ENCODE data around the gene AMTN.
A peak's percentile ranks its signal among the peaks of the same experiment; 100 is the strongest.
"Not testable (repeated sequence)": the region's sequence is repeated elsewhere in the genome, so short reads cannot be mapped to it uniquely, and the experiment has no call there.

The AMTN gene, protein sequence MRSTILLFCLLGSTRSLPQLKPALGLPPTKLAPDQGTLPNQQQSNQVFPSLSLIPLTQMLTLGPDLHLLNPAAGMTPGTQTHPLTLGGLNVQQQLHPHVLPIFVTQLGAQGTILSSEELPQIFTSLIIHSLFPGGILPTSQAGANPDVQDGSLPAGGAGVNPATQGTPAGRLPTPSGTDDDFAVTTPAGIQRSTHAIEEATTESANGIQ

DNA sequence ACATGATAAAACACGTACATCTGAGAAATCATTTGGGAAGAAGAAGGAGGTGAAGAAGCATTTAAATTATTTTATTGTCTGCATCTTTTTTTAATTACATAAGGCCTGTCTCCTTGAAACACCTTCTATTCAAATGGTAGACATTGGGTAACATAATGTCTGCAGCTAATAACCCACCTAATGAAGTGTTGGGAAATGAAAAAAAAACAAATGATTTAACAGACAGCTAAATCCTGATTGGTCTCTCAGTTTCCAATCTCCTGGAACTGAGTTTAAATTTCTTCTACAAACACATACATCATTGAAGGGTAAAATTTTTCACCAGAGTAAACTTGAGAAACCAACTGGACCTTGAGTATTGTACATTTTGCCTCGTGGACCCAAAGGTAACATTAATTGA, at the start of gene AMTN:
Gene AMTN (plus strand): TSS at position 301 of the 400 bp plus-strand sequence. CDS start 209 bp downstream, outside the sequence.
- no peak for DNase-seq (ENCODE audit: low spot score)

DNA sequence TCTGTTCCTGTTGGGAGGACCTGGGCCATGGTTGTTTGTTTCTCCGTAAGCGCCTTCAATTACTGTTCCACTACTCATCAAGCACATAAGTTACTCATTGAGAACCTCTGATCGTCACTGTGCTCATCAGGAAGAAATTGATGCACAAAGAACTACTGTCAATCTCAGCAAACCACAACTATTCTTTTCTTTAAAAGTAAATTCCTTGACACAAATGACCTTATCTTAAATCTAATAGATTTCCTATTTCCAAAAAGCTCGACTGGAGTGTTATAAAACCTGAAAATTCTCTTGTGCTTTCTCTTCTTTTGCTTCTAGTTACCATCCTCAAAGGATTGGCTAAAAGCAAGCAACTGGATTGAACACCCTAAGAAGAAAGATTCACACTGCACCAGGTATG, 46.5 kb upstream of the AMTN start, which contains the start of gene MUC7:
Gene MUC7 (plus strand): TSS at position 301 of the 400 bp plus-strand sequence. CDS start 1,825 bp downstream, outside the sequence.
- DNase-seq (ENCODE audit: low spot score), result no peak

DNA sequence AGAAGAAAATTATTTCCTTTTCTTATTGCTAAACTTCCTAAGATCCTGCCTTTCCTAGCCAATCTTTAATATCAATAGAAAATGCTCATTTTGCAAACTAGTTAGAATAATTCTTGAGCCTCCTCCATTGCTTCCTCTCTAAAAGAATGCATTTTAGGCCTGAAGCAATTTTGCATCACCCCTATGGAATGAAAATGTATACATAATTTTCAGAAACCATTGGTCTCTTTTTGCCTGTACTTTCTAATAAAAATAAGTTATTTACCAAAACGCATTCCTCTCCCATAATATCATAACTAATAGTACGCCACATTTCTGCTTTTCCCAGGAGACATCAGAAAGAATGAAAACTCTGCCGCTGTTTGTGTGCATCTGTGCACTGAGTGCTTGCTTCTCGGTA, 44.7 kb upstream of the AMTN start:
- no peak for DNase-seq (ENCODE audit: low spot score)

DNA sequence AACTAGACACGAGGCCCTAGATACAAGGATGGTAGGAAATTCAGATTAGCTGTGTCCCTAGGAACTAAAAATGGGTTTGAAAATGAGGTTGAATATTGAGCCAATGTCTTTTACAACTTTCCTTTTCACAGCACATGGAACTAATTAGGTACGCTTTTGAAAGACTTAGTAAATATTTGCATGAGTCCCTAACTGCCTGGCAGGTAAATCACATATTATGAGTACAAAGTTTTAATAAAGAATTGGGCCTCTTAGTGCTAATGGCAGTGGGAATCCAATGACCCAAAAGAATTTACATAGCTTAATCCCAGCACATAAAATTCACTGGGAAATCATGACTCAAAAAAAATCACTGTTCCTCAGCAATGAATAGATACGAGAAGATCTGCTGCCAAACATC, 29.6 kb upstream of the AMTN start:
- DNase-seq (ENCODE audit: low spot score), result no peak

DNA sequence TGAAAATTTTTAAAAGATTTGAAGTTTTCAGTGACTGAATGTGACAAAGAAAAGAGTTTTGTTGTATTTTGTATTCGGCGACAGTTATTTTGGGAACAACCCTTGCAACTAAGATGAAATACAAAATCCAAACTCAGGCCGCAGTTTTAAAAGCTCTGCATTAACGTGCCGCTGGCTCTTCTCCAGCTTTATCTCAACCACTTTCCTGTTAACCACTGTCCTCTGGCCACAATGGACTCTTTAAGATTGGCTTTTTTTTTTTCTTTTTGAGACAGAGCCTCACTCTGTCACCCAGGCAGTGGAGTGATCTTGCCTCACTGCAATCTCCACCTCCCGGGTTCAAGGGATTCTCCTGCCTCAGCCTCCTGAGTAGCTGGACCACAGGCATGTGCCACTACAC, 22.1 kb upstream of the AMTN start:
- peak; percentile 55 for DNase-seq (ENCODE audit: low spot score)

DNA sequence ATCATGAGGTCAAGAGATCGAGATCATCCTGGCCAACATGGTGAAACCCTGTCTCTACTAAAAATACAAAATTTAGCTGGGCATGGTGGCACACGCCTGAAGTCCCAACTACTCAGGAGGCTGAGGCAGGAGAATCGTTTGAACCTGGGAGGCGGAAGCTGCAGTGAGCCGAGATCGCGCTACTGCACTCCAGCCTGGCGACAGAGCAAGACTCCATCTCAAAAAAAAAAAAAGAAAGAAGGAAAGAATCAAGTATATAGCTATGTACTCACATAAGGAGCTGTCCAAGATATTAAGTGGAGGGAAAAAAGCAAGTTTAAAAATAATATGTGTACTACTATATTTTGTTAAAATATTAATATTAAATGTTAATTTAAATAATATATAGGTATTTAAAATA, 16.5 kb upstream of the AMTN start:
- DNase-seq (ENCODE audit: low spot score), result not testable (repeated sequence)

DNA sequence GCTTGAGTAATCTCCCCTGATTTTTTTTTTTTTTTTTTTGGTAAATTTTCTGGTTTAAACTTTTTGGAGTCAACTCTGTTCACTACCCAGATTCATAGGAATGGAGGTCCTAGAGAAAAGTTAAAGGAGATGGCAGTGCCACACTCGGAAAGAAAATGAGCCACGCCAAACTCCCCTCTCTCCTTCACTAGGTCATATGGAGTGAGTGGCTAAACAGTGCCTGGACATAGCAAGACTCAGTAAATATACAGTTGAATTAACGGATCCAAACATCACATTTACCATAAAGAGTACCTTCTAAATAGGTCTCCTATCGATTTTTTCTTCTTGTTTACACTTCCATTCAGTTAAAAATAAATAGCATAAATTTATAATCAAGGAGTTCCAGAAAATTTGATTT, 13.6 kb upstream of the AMTN start:
- no peak for DNase-seq (ENCODE audit: low spot score)

DNA sequence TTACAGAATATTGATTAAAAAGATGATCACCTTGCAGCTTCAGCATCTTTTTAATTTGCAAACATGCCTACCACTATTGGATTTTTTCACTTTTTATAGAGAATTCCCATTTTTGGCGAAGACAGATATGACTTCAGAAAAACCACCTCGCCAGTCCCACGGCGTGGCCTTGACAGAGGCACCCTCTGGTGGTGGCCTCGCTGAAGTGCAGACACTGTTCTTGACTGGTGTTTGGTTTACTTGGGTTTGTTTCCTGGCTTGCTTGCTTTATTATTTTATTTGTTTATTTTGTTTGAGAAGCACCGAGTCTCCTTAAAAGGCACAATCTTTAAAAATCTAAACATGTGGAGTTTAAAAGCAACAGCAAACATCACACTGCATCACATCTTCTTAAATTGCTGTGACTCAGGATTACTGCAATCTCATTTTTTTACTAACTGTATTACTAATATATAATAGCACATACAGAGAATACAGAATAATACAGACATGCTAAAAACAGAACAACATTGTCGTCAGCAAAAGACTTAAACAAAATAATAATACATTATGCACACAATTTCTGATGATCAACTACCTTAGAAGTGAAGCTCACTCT, 13.1 kb upstream of the AMTN start:
- peak; percentile 46 for DNase-seq (ENCODE audit: low spot score)

DNA sequence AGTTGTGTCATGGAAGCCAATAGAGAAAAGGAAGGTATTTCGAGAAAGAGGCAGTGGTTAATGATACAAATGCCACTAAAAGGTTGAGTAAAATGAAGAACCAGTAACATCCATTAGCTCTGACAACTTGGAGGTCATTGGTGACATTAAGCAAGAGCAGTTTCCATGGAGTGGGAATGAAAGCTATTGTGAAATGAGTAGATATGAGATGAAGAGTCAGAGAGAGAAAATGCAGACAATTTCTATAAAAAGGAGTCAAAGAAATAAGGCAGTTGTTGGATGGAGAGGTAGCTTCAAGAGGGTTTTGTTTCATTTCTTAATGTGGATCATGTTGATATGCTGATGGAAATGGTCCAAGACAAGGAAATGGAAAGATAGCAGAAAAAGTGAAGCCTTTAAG, 9.6 kb upstream of the AMTN start:
- DNase-seq (ENCODE audit: low spot score), result no peak

DNA sequence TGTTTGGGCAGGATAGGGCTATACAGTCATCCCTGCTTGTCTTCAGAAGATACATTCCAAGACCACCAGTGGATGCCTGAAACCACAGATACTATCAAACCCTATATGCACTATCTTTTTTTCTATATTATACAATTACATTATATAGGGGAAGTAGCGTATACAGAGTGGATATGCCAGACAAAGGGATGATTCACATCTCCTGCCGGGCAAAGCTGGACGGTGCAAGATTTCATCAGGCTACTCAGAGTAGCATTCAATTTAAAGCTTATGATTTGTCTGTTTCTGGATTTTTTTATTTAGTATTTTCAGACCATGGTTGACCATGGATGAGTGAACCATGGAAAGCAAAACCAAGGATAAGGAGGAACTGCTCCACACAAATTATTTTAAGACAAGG, 7.0 kb upstream of the AMTN start:
- DNase-seq (ENCODE audit: low spot score), result no peak

DNA sequence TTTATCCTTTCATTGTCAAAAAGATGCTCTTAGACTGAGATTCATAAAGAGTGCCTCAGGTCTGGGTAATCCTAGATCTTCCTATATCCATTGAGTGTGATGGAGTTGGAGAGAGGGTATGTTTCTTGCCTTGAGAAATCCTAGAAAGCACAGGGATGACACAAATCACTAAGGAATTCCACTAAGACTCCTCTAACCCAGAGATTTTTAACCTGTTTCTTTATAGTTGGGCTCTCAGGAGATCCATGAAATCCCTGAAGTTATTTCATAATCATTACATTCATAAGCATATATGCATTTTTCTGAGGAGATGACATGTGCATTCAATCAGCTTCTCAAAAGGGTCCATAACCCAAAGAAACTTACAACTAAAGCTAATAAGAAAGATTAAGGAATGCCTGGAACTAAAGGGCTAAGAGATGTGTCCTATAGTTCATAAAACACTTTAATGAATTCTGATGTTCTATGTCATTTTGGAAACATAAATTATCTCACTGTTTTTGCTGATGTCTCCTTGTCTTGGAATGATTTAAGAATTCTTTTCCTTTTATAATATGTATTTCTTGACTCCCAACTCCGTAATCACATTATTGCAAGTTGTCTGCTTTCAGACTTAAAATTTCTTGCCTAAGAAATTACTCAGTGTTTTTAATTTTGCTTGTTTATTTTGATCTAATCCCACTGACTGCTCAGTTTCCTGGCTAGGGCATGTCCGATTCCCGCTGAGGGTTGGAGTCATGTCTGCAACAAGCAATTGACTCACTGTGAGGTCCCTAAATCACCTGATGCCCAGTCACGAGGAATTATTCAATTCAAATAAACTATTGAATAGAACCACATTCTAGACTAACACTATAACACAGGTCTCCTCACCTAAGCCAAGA, 2.8 kb upstream of the AMTN start:
- DNase-seq (ENCODE audit: low spot score), result no peak

DNA sequence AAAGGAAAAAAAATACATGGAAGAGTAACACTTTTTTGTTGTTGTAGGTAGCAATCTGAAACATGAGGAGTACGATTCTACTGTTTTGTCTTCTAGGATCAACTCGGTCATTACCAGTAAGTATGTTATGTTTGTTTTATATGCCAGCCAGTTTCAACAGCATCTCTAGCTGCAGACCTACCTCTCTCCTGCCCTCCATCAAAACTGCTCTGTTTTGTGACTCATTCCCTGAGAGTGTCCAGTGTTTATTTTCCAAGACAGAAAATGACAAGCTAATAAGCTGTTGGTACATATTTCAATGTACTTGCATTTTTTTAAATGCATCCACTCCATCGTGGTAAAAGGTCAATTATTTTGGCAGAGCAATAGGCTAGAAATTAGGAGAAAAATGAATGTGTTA, 347 bp downstream of the AMTN start:
- DNase-seq (ENCODE audit: low spot score), result no peak

DNA sequence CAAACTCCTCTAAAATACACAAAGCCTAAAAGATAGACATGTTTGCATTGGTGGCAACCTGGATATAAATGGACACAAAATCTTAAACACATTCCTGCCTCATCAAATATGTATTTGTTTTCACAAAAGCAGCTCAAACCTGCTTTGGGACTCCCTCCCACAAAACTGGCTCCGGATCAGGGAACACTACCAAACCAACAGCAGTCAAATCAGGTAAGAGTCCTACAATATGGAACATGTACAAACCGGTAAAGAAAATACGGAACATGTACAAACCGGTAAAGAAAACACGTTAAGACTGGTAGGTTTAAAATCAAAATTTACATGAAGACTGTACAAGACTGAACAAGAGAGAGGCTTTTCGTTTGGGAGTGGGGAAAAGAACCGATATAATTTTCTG, 4.3 kb downstream of the AMTN start:
- DNase-seq (ENCODE audit: low spot score), result no peak

DNA sequence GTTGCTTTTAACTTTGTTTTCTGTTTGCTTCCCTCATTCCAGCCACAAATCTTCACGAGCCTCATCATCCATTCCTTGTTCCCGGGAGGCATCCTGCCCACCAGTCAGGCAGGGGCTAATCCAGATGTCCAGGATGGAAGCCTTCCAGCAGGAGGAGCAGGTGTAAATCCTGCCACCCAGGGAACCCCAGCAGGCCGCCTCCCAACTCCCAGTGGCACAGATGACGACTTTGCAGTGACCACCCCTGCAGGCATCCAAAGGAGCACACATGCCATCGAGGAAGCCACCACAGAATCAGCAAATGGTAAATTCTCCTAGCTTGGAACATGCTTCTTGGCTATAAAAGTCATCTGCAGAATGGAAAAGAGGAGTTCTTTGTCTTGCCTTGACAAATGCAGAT, 12.6 kb downstream of the AMTN start:
- DNase-seq (ENCODE audit: low spot score), result no peak

DNA sequence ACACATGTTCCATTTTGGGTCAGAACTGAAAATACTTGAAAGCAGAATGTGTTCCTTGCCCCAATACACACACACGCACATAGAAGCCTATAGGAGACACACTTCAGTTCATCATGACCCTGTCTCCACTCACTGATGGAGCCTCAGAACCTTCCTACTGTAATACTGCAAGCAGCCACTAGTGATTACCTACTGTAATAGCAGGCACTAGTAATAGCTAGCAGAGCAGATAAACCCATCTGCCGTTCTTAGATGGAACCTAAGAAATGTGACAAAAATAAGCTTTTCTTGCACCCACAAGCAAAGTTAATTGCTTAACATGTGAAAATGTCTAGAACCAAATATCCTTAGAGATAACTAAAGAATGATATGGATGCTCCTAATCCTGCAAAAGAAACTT, 13.6 kb downstream of the AMTN start:
- DNase-seq (ENCODE audit: low spot score), result no peak

DNA sequence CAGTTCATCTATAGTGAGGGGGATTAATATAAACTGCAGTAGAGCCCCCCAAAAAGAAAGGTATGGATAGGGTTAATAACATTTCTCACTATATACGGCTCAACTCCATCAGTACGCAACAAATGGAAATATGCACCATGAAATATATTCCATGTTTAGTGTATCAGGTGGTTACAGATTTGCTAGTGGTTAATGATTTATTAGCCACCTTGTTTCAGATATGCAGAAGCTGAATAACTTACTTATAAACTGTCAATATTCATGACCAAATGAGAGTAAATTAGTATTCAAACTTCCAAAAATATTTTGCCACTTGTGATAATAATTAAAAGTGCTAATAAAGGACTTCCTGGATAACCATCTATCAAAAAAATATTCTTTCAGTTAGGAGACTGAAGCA, 14.8 kb downstream of the AMTN start:
- no peak for DNase-seq (ENCODE audit: low spot score)

DNA sequence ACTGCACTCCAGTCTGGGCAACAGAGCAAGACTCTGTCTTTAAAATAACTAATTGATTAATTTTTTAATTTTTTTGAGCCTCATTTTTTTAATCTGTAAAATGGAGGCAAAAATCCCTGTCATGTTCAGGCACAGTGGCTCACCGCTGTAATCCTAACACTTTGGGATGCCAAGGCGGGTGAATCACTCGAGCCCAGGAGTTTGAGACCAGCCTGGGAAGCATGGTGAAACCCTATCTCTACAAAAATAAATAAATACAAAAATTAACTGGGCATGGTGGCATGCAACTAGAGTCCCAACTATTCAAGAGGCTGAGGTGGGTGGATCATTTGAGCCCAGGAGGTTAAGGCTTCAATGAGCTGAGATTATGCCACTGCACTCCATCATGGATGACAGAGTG, 15.4 kb downstream of the AMTN start:
- no peak for DNase-seq (ENCODE audit: low spot score)

DNA sequence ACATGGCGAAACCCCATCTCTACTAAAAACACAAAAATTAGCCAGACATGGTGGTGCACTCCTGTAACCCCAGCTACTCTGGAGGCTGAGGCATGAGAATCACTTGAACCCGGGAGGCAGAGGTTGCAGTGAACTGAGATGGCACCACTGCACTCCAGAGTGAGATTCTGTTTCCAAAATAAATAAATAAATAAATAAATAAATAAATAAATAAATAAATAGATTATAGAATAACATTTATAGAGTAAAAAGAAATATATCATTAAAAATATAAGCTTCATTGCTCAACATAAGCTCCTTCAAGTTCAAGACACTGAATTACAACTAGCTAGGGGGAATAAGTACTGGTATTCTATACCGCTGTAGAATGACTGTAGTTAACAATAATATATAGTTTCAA, 16.5 kb downstream of the AMTN start:
- not testable (repeated sequence) for DNase-seq (ENCODE audit: low spot score)

DNA sequence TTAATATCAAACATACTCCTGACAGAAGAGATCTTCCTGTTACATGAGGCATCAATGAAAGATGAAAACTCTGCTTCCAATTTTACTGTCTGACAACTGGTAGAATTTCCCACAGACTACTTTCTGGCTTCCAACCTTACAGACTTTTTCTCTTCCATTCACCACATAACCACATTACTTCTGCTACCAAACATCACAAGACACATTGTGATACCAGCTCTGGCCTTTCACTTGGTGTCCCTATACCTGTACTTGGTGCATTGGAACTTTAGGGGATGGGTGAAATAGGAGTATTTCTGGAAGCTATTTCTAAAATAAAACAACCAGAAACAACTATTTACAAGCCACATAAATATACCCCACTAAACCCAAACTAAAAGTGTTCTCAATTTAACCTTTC, 20.5 kb downstream of the AMTN start:
- no peak for DNase-seq (ENCODE audit: low spot score)

DNA sequence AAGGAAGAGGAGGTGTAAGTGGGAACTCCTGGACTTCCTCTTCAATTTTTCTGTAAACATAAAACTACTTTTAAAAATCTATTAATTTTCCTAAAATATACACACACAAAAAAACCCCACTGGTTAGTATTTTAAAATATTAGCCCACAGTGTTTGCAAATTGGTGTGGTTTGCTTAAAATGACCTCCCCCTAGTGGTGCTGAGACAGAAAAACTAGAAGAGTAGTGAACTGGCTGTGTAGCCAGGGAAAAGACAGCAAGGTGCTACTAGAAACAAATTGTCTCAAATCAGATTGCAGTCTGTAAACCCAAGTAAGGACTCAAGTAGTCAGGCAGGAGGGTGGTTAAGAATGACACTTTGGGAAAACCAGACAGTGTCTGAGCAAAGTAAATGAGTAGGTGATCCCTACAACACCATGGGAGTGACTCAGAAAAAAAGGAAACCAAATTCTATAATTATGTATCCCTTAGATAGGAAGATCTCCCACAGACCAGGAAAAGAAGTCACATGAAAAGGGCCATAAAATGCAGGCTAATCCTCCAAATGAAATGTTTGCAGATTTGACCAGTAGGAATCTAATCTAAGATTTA, 26.0 kb downstream of the AMTN start:
- no peak for DNase-seq (ENCODE audit: low spot score)

DNA sequence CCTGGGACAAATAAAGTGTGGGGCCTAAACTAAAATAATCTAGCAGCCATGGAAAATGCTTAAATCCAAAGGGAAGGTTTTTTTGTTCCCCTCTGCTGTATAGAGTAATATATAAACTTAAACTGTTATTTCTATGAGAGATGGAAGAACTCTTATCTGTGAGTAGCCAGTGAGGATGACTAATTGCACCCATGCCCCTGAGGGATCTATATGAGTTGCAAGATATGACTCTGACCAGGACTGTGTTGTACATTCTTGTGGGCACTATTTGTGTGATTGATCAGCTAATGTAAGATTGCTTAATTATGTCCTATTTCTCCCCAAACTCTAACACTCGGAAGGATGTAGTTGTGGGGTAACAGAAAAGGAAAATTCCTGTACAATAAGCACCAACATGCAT, 38.5 kb downstream of the AMTN start:
- DNase-seq (ENCODE audit: low spot score), result no peak

DNA sequence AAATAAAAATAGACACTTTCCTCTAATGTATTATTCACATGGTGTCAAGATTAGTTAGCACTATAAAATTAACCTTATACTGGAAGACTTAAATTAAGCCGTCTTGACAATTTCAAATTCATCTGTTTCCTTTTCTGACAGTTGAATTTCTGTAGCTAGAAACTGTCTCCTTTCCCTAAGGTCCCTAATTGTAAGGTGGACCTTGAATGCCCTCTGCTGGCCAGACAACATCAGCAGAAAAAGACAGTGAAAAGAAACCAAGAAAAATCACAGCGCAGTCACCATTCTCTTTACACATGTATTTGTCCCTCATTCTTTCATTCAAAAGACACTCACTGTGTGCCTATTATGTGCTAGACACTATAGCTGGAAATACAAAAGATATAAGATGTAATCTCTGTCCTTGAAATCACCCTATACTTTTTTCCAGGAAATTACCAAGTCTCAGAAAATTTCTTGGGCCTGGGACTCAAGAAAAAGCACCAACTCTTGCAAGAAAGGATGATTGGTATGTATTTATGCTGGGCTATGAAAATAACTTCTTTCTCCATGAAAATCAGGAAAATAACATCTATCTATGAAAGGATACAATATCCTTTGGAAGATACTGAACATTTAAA, 41.0 kb downstream of the AMTN start:
- peak; percentile 54 for DNase-seq (ENCODE audit: low spot score)

Data from globus pallidus (tissue), 1 donor.